NCI-H2227 treated with DMSO at 0.1 percent for 48 hours (cell line): ENCODE measurements around the gene RTF2.

ENCODE experiments used
- DNase-seq: peaks from one replicate; lab custom pipeline; 2025; lab: John Stamatoyannopoulos, UW

The RTF2 gene

DNA sequence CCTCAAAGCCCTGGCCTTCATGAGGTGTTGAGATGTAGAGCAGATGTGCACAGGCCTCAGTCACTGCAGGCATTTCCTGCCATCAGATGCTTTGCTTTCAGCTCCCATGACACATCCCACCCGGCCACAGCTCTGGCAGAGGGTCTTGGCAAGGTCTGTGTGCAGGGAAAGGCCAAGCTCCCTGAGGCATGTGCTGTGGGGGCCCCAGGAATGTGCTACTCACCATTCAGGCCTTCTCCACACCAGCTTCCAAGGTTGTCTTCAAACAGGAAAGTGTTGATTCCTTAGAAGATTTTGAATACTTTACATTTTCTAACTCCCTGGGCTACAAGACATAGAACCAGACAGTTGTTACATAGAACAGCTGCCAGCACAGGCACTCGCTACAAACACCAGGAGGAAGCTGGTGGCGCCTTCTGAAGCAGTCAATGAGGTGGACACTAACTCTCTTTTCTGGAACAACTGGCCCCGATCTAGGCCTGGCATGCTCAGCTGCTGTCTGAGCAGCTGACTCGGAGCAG is 28.6 kb upstream of the RTF2 start:
- no peak for DNase-seq

GRCh38 chr20:56440346-56441007 is 27.9 kb upstream of the RTF2 start:
- no peak for DNase-seq

GRCh38 chr20:56442389-56443365 is 25.8 kb upstream of the RTF2 start:
- DNase-seq = no peak

- peak; percentile 13 for DNase-seq
Measured at GRCh38 chr20:56443654-56444540, 24.5 kb upstream of the RTF2 start.

DNA sequence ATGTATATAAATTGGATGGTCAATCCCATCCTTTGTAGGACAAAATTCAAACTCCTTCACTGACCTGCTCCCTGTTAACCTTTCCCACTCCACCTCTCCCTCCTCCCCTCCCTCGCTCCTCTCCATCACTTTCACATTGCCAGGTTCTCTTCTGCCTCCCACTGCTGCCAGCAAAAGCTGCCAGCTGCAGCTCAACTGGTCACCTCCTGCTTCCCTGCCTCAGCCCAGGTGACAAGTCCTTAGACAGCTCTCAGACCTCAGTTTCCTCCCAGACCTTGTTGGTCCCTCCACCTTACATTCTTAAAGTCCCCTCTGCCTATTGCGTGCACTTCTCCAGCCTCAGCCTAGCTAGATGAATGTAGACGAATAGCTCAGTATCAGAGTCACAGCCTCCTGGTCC is 23.3 kb upstream of the RTF2 start:
- DNase-seq = no peak

DNA sequence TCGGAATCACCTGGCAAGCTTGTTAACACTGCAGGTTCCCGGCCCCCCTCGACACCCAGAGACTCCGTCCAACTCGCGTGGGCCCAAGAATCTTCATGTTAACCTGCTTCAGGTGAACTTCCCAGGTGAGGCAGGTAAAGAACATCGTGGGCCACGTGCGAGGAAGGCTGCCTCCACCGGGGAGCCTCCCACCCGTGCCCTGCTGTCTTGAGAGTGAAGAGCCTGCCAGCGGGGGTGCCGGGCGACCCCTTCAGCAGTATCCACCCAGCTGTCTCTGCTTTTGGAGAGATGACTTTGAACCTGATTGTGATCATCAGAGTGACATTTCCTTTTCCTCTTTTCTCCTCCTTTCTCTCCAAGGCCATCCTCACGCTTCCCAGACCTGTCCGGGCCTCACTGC is 22.9 kb upstream of the RTF2 start:
- no peak for DNase-seq

DNA sequence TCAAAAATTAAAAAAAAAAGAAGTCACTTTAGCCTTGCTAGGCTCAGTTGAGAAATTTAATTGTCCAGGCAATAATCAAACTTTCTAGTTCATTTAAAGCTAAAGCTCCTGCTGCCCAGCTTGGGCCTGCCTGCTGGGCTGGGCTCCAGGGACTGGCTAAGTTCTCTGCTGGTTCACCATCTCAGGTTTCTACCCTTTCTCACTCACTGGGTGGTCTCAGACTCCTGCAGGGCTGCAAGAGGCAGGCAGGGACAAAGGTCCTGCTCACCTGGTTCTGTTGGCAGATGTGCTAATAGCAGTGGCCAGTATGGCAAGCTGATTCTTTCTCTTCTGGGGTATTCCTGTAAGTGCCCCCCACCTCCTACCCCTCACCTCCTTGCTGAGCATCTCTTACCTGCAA is 21.2 kb upstream of the RTF2 start:
- no peak for DNase-seq

DNA sequence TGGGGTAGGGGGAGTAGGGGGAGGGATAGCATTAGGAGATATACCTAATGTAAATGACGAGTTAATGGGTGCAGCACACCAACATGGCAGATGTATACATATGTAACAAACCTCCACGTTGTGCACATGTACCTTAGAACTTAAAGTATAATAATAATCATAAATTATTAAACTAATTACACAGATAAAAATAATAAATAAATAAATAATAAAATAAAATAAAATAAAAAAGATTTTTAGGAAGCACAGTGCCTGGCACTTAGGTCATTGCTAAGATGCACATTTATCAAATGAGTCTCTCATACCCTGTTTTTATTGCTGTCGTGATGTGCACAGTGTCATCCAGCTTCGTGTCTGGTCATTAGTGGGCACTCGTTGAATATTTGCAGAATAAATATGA is 19.0 kb upstream of the RTF2 start:
- no peak for DNase-seq

DNA sequence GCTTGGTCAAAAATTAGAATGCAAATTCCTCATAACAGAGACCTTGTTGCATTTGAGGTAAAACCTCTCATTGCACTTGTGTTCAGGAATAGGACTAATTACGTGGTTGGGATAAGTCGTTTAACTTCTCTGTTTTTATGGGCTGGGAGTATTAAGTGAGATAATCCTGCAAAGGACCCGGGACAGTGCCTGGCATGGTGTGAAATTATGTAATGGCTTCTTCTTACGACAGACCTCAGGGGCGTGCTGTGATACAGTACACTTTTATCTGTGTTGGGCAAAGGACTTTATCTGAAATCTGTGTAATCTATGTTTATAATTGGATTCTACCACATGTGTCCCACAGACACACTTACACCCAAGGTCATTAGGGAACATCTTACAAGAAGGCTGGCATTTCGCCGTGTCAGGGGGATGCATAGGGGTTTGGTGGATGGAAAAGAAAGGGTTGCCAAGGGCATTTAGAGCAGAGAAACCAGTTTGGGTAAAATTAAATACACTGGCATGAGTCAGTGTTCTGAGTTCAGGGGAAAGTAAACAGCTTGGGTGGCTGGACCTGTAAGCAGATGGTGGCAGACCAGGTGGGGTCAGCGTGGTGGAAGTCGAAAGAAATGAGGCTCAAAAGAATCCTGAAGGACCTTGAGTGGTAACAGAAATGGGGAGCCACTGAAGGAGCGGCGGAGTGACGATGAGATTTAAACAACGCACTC is 17.2 kb upstream of the RTF2 start:
- DNase-seq = no peak

- no peak for DNase-seq
Measured at GRCh38 chr20:56453352-56453751, 15.1 kb upstream of the RTF2 start.

DNA sequence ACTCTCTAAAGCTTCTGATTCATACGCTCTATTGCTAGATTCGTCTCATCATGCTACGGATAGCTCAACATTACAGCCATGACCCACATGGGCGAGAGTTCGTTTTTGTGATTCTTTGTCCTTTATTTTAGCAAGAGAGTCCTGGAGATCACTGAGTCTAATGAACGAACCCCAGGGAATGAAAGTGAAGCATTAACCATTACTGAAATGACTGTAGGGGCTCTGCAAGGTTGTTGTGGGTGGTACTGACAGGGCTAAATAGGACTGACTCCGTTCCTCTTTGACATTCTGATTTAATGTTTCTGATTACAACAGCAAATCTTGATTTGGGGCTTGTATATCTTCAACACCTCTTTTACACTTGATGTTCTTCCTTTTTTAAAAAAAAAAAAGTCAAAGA is 13.7 kb upstream of the RTF2 start:
- DNase-seq = no peak

DNA sequence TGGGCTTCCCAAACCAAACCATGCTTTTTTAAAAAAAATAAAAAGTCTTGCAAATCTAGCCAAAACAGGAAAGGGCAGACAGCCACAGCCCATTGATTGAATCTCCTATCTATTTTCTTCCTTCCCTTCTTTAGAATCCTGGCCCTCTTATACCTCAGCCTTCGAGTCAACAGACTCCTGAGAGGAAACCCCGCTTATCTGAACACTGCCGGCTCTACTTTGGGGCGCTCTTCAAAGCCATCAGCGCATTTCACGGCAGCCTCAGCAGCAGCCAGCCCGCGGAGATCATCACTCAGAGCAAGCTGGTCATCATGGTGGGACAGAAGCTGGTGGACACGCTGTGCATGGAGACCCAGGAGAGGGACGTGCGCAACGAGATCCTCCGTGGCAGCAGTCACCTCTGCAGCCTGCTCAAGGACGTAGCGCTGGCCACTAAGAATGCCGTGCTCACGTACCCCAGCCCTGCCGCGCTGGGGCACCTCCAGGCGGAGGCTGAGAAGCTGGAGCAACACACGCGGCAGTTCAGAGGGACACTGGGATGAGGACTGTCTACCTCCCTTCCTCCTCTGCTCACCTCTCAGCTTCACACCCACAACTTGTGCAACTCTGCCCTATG is 10.1 kb upstream of the RTF2 start:
- DNase-seq = peak; percentile 27

- DNase-seq = no peak
Measured at GRCh38 chr20:56460459-56460858, 8.0 kb upstream of the RTF2 start.

GRCh38 chr20:56461576-56461975 is 6.9 kb upstream of the RTF2 start:
- no peak for DNase-seq

GRCh38 chr20:56463428-56463827 is 5.0 kb upstream of the RTF2 start:
- no peak for DNase-seq

GRCh38 chr20:56465997-56466396 is 2.4 kb upstream of the RTF2 start:
- DNase-seq = no peak

DNA sequence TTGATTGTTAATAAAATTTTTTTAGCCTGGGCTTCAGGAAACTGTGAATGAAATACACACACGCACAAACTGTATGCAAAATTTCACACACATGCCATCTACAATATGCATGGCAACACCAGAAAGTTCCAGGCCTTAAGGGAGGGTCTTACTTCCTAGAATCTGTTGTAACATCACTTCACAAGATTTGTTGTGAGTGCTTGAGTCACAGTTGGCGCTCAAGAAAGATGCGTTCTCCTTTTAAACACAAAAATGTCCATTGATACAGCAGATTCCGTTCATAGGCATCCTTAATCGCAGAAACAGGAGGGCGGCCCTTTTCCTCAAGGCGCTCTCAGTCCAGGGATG is 485 bp upstream of the RTF2 start:
- no peak for DNase-seq

DNA sequence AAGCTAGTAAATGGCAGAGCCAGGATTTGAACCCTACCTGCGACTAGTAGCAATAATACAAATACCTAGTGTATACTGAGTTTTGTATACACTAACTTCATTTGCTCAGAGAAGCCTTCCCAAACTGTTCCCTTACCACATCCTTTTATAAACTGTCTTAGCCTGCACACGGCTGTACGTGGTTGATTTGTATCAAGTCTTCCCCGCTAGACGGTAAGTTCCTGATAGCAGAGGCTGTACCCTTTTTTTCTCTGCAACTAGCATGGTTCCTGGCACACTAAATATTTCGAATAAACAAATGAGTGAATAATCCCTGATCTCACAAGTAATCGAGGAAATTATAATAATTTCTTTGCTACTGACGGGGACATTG is 636 bp downstream of the RTF2 start:
- DNase-seq = no peak

DNA sequence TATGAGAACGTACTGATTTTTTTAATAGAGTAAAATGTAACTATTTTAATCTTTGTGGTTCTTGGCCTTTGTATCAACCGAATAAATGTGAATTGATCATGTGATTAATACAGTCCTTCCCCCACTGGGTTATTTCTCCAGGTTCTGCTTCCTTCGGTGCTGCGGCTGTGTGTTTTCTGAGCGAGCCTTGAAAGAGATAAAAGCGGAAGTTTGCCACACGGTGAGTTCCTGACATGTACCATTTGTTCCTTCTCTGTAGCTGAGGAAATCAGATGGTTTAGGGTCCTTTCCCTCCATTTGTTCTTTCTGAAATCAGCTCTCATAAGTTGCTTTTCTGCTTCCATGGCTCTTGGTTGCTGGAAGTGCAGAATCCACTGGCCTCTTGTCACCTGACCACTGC is 15.5 kb downstream of the RTF2 start:
- no peak for DNase-seq

- no peak for DNase-seq
Measured at GRCh38 chr20:56487216-56487615, 18.8 kb downstream of the RTF2 start.

DNA sequence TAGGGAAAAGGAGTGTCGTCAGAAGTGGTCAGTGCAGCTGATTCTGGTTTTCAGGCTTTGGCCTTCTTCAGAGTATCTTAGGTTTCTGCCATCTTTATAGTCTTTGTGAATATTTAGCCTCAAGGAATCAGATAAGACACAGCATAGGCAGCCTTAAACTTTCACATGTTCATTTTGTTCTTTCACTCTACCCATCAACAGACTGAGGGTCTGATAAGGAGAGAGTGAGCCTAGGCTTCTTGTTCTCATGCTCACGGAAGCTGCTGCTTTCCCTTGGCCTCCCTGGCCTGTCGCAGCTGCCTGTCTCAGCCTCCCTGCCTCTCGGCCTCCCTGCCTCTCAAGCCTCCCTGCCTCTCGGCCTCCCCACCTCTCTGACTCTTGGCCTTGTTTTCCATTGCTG is 20.1 kb downstream of the RTF2 start:
- DNase-seq = no peak
